SK-N-SH (cell line): Measurements from ENCODE around the gene MYO9A.

ENCODE experiments used
- CHD2 ChIP-seq: fragments of 150-350 bp; IDR thresholded peaks from 2 replicates; pipeline ENCODE4 v1.6.1; 2018; ENCODE audit warnings: low read length; ENCODE audit not compliant: partially characterized antibody
- REST ChIP-seq: IDR thresholded peaks from 2 replicates; pipeline ENCODE4 v1.6.1; 2012; ENCODE audit warnings: mild to moderate bottlenecking, low read depth, low read length, moderate library complexity
- RXRA ChIP-seq: IDR thresholded peaks from 2 replicates; pipeline ENCODE4 v1.4.0; 2012; ENCODE audit warnings: low read depth, mild to moderate bottlenecking, borderline replicate concordance

- TF ChIP-seq RXRA (no peak), CHD2 (no peak), REST (no peak; the same call in 1 of the 2 replicates)
Observed at GRCh38 chr15:72118017-72118978, at the start of gene MYO9A, which contains the start of gene SENP8.
